Panc1 (cell line): Measurements from ENCODE around the gene MED25. TPM values are rescaled to one million over a fixed set of nuclear protein-coding genes. Genes with fewer than 3 reads are reported as not detected.
A peak's percentile ranks its signal among the peaks of the same experiment; 100 is the strongest.

Experiments used
- ATAC-seq: fragments of 200-7000 bp; cut with Tn5 transposase; 2 replicates; pipeline ENCODE4 v1.9.1; 2020; ENCODE audit warnings: mild to moderate bottlenecking, moderate library complexity
- BruUV-seq: library from RNA; stranded (reverse); fragments of 400-500 nt; replicated peaks from 2 replicates; lab custom pipeline; 2021; lab: Mats Ljungman, UMichigan
- CTCF ChIA-PET: fragments of 300-600 bp; sonication (Branson Sonifier 250); formaldehyde crosslinking; loops from one replicate; lab custom pipeline; 2022; ENCODE audit warnings: antibody characterized with exemption; lab: Charles Lee
- POLR2A ChIA-PET: fragments of 300-600 bp; sonication (Branson Sonifier 250); formaldehyde crosslinking; loops from one replicate; lab custom pipeline; 2022; ENCODE audit warnings: antibody characterized with exemption; lab: Charles Lee
- DNase-seq: peaks from one replicate; pipeline ENCODE4 v3.0.0-alpha.2; 2010; ENCODE audit warnings: low read depth, low spot score
- H3K27ac ChIP-seq: 2 replicates; pipeline ENCODE4 v1.5.1; 2011; ENCODE audit warnings: mild to moderate bottlenecking, low read length, inconsistent platforms
- H3K27me3 ChIP-seq: fragments of 200-500 bp; sonication (Bioruptor generic); 2 replicates; pipeline ENCODE4 v1.6.0; 2014; ENCODE audit warnings: low read length, inconsistent platforms; ENCODE audit not compliant: control insufficient read depth, insufficient read depth
- H3K36me3 ChIP-seq: fragments of 200-500 bp; sonication (Bioruptor generic); 2 replicates; pipeline ENCODE4 v1.5.1; 2014; ENCODE audit warnings: inconsistent platforms, mild to moderate bottlenecking, low read length, moderate library complexity; ENCODE audit not compliant: control insufficient read depth, insufficient read depth
- H3K4me1 ChIP-seq: 2 replicates; pipeline ENCODE4 v1.5.1; 2011; ENCODE audit warnings: inconsistent platforms, mild to moderate bottlenecking, low read length, moderate library complexity; ENCODE audit not compliant: control insufficient read depth, insufficient read depth
- H3K4me3 ChIP-seq, 2 experiments: 2 replicates each; pipeline ENCODE4 v1.5.1; 2011 to 2012; ENCODE audit warnings: low read depth in 2 of 2, low read length in 2 of 2, mild to moderate bottlenecking in 2 of 2, inconsistent platforms in 1 of 2, moderate library complexity in 1 of 2
- H3K9me3 ChIP-seq: fragments of 200-500 bp; sonication (Bioruptor generic); 2 replicates; pipeline ENCODE4 v1.5.1; 2014; ENCODE audit warnings: low read depth, mild to moderate bottlenecking, inconsistent platforms, low read length, moderate library complexity; ENCODE audit not compliant: control insufficient read depth, insufficient read depth
- CTCF ChIP-seq: fragments of 450-650 bp; IDR thresholded peaks from 2 replicates; pipeline ENCODE4 v1.5.1; 2017; ENCODE audit warnings: mild to moderate bottlenecking
- POLR2AphosphoS5 ChIP-seq: IDR thresholded peaks from 2 replicates; pipeline ENCODE4 v1.6.1; 2012; ENCODE audit warnings: mild to moderate bottlenecking, low read depth, low read length, moderate library complexity
- REST ChIP-seq, 2 experiments: IDR thresholded peaks; 2 replicates each; pipeline ENCODE4 v1.6.1; 2011 to 2012; ENCODE audit warnings: low read depth in 2 of 2, control low read depth in 1 of 2, low read length in 1 of 2, mild to moderate bottlenecking in 1 of 2, moderate library complexity in 1 of 2; ENCODE audit not compliant: insufficient read depth in 1 of 2
- SIN3A ChIP-seq: IDR thresholded peaks from 2 replicates; pipeline ENCODE4 v1.6.1; 2012; ENCODE audit warnings: low read depth, mild to moderate bottlenecking, low read length, moderate library complexity, borderline replicate concordance; ENCODE audit not compliant: insufficient read depth
- TCF7L2 ChIP-seq: IDR thresholded peaks from 2 replicates; pipeline ENCODE4 v1.6.1; 2011; ENCODE audit warnings: mild to moderate bottlenecking, low read depth, low read length, inconsistent platforms
- in situ Hi-C: cut with HindIII; loops from 2 replicates; pipeline ENCODE4 v1.10.0; 2016; ENCODE audit warnings: low sequenced_read_pairs, low pct_unique_long_range_greater_than_20kb
- intact Hi-C: fragments of 100-400 bp; cut with micrococcal nuclease; formaldehyde crosslinking; loops from one replicate; pipeline ENCODE4 v1.10.0; 2022; ENCODE audit not compliant: unreplicated experiment
- total RNA-seq: library from RNA; stranded (reverse); gene quantifications from one replicate; pipeline ENCODE4 v1.2.1, GENCODE V29; 2021; ENCODE audit not compliant: unreplicated experiment

The MED25 gene
- total RNA-seq, 1 experiment from 2014 or later, result 52.4 TPM

GRCh38 chr19:49877879-49878743, 60.0 kb downstream of the MED25 start:
- no TSS peak for BruUV-seq
- Histone ChIP-seq H3K27ac (peak overlapping the region; percentile 98), H3K27me3 (no peaks in the 10 kb centered on the region), H3K4me1 (peaks cover 16% of the 10 kb centered on the region), H3K36me3 (peaks cover 5% of the 10 kb centered on the region; the same call in 1 of the 2 replicates), H3K9me3 (no peaks in the 10 kb centered on the region), H3K4me3 (peak overlapping the region; percentile 89 to 92)
- ChIA-PET CTCF (no interaction called here), POLR2A (no interaction called here)
- ATAC-seq (peak; percentile 87), DNase-seq (no peak)
- intact Hi-C loops, result no loop called here
- TF ChIP-seq TCF7L2 (no peak), POLR2AphosphoS5 (no peak), SIN3A (no peak), REST (IDR thresholded peaks at IDR 0.05; ENCODE audit: insufficient read depth in 1 of 2, low read depth in 2 of 2, low read length in 1 of 2) (no peak), CTCF (no peak)
- in situ Hi-C loops, result no loop called here

DNA sequence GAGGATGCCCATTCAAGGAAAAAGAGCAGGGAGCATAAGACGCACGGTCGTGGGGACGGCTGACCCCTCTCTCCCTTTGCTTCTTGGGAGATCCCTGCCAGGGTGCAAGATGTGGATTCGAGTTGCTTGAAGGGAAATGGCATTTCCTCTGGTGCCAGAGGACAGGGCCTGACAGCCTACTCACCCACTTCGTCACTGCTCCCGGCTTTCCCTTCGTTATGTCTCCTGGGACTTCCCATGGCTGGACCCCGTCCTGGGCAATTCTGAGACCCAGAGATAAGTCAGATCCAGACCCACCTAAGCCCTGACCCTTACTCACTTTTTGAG, 60.6 kb downstream of the MED25 start:
- CTCF ChIA-PET, result no interaction called here
- no peaks in the 10 kb centered on the region for H3K27me3 ChIP-seq
- H3K36me3 ChIP-seq, result peaks cover 5% of the 10 kb centered on the region; the same call in 1 of the 2 replicates
- in situ Hi-C loops, result no loop called here
- ATAC-seq (no peak), DNase-seq (no peak)
- intact Hi-C loops, result no loop called here
- POLR2A ChIA-PET, result no interaction called here
- no peaks in the 10 kb centered on the region for H3K9me3 ChIP-seq
- TF ChIP-seq SIN3A (no peak), CTCF (no peak)
- H3K4me1 ChIP-seq, result peaks cover 16% of the 10 kb centered on the region
- H3K27ac ChIP-seq, result peak overlapping the region; percentile 98
- no TSS peak for BruUV-seq
- peak overlapping the region; percentile 89 to 92 for H3K4me3 ChIP-seq
